Epithelial cell of esophagus (primary cell): ENCODE data around the gene DSCAM.
A peak's percentile ranks its signal among the peaks of the same experiment; 100 is the strongest.

ENCODE experiments used
- DNase-seq: peaks from one replicate; pipeline ENCODE4 v3.0.0; 2010; ENCODE audit warnings: low read depth
- H3K4me3 ChIP-seq: 2 replicates; pipeline ENCODE4 v1.5.1; 2011; ENCODE audit warnings: mild to moderate bottlenecking, low read length, control low read depth
- CTCF ChIP-seq: IDR thresholded peaks from 2 replicates; pipeline ENCODE4 v1.5.1; 2011; ENCODE audit warnings: low read depth, mild to moderate bottlenecking, low read length, control low read depth, inconsistent platforms; ENCODE audit not compliant: insufficient read depth; ENCODE audit errors: missing control alignments

Gene DSCAM

GRCh38 chr21:40158366-40158765 is 688.6 kb downstream of the DSCAM start:
- DNase-seq, result no peak
- H3K4me3 ChIP-seq, result no peak overlapping the region
- TF ChIP-seq CTCF, result no peak

- DNase-seq, result no peak
- TF ChIP-seq CTCF, result no peak
- no peak overlapping the region for H3K4me3 ChIP-seq
These were observed 691.4 kb downstream of the DSCAM start for GRCh38 chr21:40155563-40155962.

GRCh38 chr21:40153351-40153750 is 693.6 kb downstream of the DSCAM start:
- TF ChIP-seq CTCF, result no peak
- no peak overlapping the region for H3K4me3 ChIP-seq
- no peak for DNase-seq

DNA sequence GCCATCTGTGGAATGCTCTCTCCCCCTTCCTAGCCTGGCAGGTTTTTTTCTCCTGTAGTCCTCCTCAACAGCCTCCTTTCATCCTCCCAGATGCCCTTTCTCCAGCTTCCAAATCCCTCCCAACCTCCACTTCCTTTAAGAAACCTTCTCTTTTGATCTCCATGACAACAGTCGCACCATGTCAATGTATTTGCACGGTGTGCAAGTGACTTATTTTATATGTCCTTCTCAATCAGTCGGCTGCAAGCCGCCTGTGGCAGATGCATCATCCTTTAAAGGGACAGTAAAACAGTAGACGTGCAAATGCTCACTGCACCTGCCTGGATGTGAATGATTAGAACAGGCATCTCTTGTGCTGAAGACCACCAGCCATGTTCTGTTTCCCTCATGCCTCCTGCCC is 694.5 kb downstream of the DSCAM start:
- TF ChIP-seq CTCF, result no peak
- no peak for DNase-seq
- H3K4me3 ChIP-seq, result no peak overlapping the region

DNA sequence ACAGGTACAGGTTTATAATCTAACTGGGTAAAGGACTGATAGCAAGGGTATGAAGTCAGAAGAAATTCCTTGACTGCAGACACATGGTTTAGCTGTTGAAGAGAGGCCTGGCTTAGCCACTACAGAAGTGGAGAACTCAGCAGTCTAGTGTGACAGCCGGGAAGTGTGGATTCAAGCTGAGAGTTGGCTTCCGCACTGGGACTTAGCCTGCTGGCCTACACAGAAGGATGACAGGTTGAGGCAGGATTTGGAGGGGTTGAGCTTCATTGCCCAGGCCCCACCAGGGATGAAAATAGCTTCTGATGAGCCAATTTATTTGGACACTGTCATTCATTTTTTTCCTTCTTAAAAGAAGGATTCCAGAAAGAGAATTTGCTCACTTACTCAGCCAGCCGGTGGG is 695.3 kb downstream of the DSCAM start:
- DNase-seq, result no peak
- TF ChIP-seq CTCF, result no peak
- no peak overlapping the region for H3K4me3 ChIP-seq

- TF ChIP-seq CTCF, result no peak
- DNase-seq, result peak; percentile 42
- no peak overlapping the region for H3K4me3 ChIP-seq
These were observed 700.6 kb downstream of the DSCAM start for GRCh38 chr21:40146216-40146837.

DNA sequence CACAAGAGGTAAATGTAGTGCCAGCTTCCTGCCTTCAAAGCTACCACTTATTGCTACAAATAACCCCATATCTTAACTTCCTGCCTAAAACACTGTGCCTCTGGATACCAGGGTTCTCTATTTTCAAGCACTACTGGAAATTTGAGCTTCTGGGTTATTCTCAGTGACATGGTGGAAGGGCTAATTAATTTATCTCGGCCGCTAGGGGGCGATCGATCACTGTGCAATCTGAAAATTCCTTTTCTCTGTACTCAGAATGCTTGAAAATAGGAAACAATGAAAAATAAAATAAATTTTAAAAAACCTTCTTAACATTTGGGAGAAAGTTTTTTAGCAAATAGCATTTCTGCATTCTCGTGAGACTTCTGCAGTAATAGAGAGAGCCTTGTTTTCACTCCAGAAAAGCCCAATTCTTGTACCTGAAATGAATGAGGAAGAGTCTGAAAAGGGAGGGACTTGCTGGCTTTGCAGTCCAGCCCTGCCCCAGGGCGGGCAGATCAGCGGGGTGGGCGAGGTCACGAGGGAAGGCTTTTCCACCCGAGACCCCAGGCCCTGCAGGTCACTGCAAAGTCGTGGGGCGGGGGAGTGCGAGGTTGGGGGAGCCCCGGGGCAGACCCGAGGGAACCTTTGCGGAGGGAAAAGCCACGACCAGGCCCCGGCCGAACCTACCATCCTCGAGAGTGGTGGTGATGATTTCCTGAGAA is 703.0 kb downstream of the DSCAM start:
- DNase-seq, result peak; percentile 54
- no peak overlapping the region for H3K4me3 ChIP-seq
- peak; percentile 68 for TF ChIP-seq CTCF
